Transverse colon (tissue), 4 donors: ENCODE results near the gene AHDC1. TPM values are rescaled to one million over a fixed set of nuclear protein-coding genes. Genes with fewer than 3 reads are reported as not detected.

Experiments
- DNase-seq: peaks from one replicate; pipeline ENCODE4 v3.0.0-alpha.2; 2019
- H3K27ac ChIP-seq, 4 donors: fragments of 200-600 bp; sonication (generic); 2 replicates each; pipeline ENCODE4 v1.5.1; 2016 to 2018; ENCODE audit warnings: inconsistent platforms in 4 of 4
- H3K27me3 ChIP-seq: fragments of 200-600 bp; sonication (generic); 2 replicates; pipeline ENCODE4 v1.5.1; 2017; ENCODE audit warnings: inconsistent platforms
- H3K36me3 ChIP-seq, 4 donors: fragments of 200-600 bp; sonication (generic); 2 replicates each; pipeline ENCODE4 v1.5.1; 2017 to 2019; ENCODE audit warnings: inconsistent platforms in 4 of 4
- H3K4me1 ChIP-seq, 4 donors: fragments of 200-600 bp; sonication (generic); 2 replicates each; pipeline ENCODE4 v1.5.1; 2017 to 2020; ENCODE audit warnings: inconsistent platforms in 4 of 4
- H3K4me3 ChIP-seq, 4 donors: fragments of 200-600 bp; sonication (generic); 1 replicate in 1 of 4; 2 replicates in 3 of 4; pipeline versions ENCODE4 v1.5.1 to v1.6.1; 2017 to 2019; ENCODE audit warnings: inconsistent platforms in 4 of 4
- H3K9me3 ChIP-seq, 2 donors: fragments of 200-600 bp; sonication (generic); 2 replicates each; pipeline ENCODE4 v1.5.1; 2017 to 2019; ENCODE audit warnings: inconsistent platforms in 2 of 2
- EP300 ChIP-seq: sonication (generic); formaldehyde crosslinking; IDR thresholded peaks from one replicate; pipeline ENCODE4 v1.6.1; 2017; ENCODE audit warnings: antibody characterized with exemption, low read depth
- POLR2A ChIP-seq: fragments of 450-650 bp; IDR thresholded peaks from one replicate; pipeline ENCODE4 v1.6.1; 2016; ENCODE audit warnings: antibody characterized with exemption, mild to moderate bottlenecking, moderate library complexity
- POLR2AphosphoS5 ChIP-seq, 3 donors: sonication (generic); formaldehyde crosslinking; IDR thresholded peaks; one replicate each; pipeline ENCODE4 v1.6.1; 2016; ENCODE audit warnings: antibody characterized with exemption in 3 of 3
- WGBS, 2 donors: methylation state at CpG; one replicate each; pipeline ENCODE4 v1.1.5; 2018; ENCODE audit warnings: low coverage in 1 of 2; 5-methylcytosine and 5-hydroxymethylcytosine counted together
- in situ Hi-C, 4 donors: fragments of 200-750 bp; cut with MboI; loops; one replicate each; pipeline versions ENCODE4 v1.15.0 to v1.15.1; 2017; ENCODE audit warnings: low sequenced_read_pairs in 3 of 4, low pct_ligation_motif_present in 1 of 4, low pct_unique_long_range_greater_than_20kb in 1 of 4
- intact Hi-C: fragments of 100-400 bp; cut with DNase I; formaldehyde crosslinking; loops from one replicate; pipeline ENCODE4 v1.15.1; 2023; ENCODE audit warnings: low total_unique reads
- total RNA-seq, 4 donors: library from RNA; depleted of rRNA; stranded (reverse); fragments of >200 nt; gene quantifications; one replicate each; pipeline ENCODE4 v1.1.0, GENCODE V29; 2016
- TF ChIP-seq, protein P1 (sequence below), 5 experiments: fragments of 200-600 bp in 3 of 5; fragments of 450-650 bp in 2 of 5; sonication (generic) in 3 of 5; IDR thresholded peaks; 1 replicate in 2 of 5; 2 replicates in 3 of 5; pipeline ENCODE4 v1.5.1; 2016 to 2017; ENCODE audit warnings: antibody characterized with exemption in 5 of 5, inconsistent platforms in 3 of 5, mild to moderate bottlenecking in 2 of 5, moderate library complexity in 1 of 5

The AHDC1 gene
- 10 to 100 TPM; 11.7 to 34.4 (median 21.3) TPM for total RNA-seq

GRCh38 chr1:27603681-27604578, at the start of gene AHDC1:
TSS of gene AHDC1 (minus strand) at chr1:27604144. CDS start at chr1:27552115, 52,029 bp downstream.
- WGBS, 2 donors = 0 to 1% methylated on average over 3 to 57 of the region's 74 CpGs
- Histone ChIP-seq H3K27ac (peak within 1 kb of the TSS; percentile 87 to 97 (median 96)), H3K36me3 (no peaks in the 10 kb centered on the region), H3K4me3 (peak within 1 kb of the TSS; percentile 75 to 96 (median 90)), H3K4me1 (peaks cover 24 to 50% (median 41%) of the 10 kb centered on the region in 4 donors), H3K9me3 (no peaks in the 10 kb centered on the region), H3K27me3 (no peaks in the 10 kb centered on the region)
- intact Hi-C loops (loop anchor here (2.0 to 10.0 kb wide), 2 partner anchors 45 to 279 kb away; partner anchors contain the start of gene TMEM222), in situ Hi-C loops (loop anchor here (10.0 kb wide), 4 partner anchors 49 to 209 kb away; partner anchors contain the start of gene GPR3 (in 1 of the 4))
- peak; percentile 94 for DNase-seq
- TF ChIP-seq, protein P1, sequence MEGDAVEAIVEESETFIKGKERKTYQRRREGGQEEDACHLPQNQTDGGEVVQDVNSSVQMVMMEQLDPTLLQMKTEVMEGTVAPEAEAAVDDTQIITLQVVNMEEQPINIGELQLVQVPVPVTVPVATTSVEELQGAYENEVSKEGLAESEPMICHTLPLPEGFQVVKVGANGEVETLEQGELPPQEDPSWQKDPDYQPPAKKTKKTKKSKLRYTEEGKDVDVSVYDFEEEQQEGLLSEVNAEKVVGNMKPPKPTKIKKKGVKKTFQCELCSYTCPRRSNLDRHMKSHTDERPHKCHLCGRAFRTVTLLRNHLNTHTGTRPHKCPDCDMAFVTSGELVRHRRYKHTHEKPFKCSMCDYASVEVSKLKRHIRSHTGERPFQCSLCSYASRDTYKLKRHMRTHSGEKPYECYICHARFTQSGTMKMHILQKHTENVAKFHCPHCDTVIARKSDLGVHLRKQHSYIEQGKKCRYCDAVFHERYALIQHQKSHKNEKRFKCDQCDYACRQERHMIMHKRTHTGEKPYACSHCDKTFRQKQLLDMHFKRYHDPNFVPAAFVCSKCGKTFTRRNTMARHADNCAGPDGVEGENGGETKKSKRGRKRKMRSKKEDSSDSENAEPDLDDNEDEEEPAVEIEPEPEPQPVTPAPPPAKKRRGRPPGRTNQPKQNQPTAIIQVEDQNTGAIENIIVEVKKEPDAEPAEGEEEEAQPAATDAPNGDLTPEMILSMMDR (IDR thresholded peaks at IDR 0.05) = peak in 1 of 5 experiments; percentile 49
- TF ChIP-seq EP300 (no peak), POLR2AphosphoS5 (IDR thresholded peaks at IDR 0.05) (peak; percentile 96 to 97 (median 96)), POLR2A (peak; percentile 89)

GRCh38 chr1:27652111-27652864, 48.3 kb upstream of the AHDC1 start:
- TF ChIP-seq POLR2A (no peak), EP300 (no peak), POLR2AphosphoS5 (IDR thresholded peaks at IDR 0.05) (no peak)
- TF ChIP-seq, protein P1 (IDR thresholded peaks at IDR 0.05) = no peak
- intact Hi-C loops (no loop called here), in situ Hi-C loops (no loop called here)
- Histone ChIP-seq H3K4me3 (no peak overlapping the region), H3K27ac (no peak overlapping the region), H3K4me1 (peaks cover 0 to 15% (median 7%) of the 10 kb centered on the region in 4 donors), H3K9me3 (no peaks in the 10 kb centered on the region), H3K36me3 (no peaks in the 10 kb centered on the region), H3K27me3 (no peaks in the 10 kb centered on the region)
- WGBS, 2 donors = 89 to 92% methylated on average over 5 of the region's 5 CpGs
- no peak for DNase-seq

DNA sequence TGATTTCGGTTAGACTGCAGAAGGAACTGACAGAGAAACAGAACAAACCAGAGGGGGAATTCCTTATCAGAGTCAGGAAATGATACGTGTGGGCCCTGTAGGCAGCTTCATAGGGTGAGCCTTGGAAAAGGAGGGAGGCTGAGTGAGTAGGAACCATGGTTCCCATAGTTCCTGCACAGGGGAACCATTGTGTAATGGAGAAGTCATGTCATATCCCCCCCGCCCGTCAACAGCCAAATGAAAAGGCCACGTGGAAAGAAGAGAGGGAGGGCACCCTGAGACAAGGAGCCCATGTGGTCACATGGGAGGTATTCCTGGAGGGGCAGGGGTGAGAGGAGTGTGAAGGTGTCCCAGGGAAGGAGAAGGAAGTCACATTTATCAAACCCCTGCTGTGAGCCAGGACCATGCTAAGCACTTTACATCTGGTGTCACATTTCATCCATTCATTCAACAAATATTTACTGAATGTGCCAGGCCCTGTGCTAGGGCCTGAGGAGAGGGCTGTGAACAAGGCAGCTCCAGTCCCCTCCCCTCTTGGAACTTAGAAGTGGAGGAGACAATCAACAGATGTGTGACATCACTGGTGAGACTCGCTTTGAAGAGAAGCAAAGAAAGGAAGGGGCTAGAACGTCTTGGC, 46.7 kb upstream of the AHDC1 start:
- 41 to 52% methylated on average over 5 to 7 of the region's 7 CpGs for WGBS, 2 donors
- Histone ChIP-seq H3K4me3 (no peak overlapping the region), H3K9me3 (no peaks in the 10 kb centered on the region), H3K4me1 (peaks cover 0 to 12% (median 3%) of the 10 kb centered on the region in 4 donors), H3K27ac (peak overlapping the region in 2 of 4 donors; percentile 7 to 28), H3K27me3 (no peaks in the 10 kb centered on the region), H3K36me3 (no peaks in the 10 kb centered on the region)
- intact Hi-C loops (no loop called here), in situ Hi-C loops (no loop called here)
- TF ChIP-seq POLR2AphosphoS5 (IDR thresholded peaks at IDR 0.05) (no peak), EP300 (no peak), POLR2A (no peak)
- TF ChIP-seq, protein P1 (IDR thresholded peaks at IDR 0.05) = no peak
- DNase-seq = no peak
